SK-N-MC (cell line): Measurements from ENCODE around the gene FBLN1.

Source experiments
- DNase-seq: peaks from one replicate; pipeline ENCODE4 v3.0.0-alpha.2; 2011; ENCODE audit warnings: low read depth, low spot score
- H3K27ac ChIP-seq: fragments of 200-600 bp; sonication (generic); 2 replicates; pipeline ENCODE4 v1.5.1; 2016; ENCODE audit warnings: mixed run types
- H3K36me3 ChIP-seq: fragments of 200-600 bp; sonication (generic); 2 replicates; pipeline ENCODE4 v1.6.1; 2017; ENCODE audit warnings: antibody characterized with exemption, low read length, mixed read lengths; ENCODE audit not compliant: insufficient read depth
- H3K4me3 ChIP-seq: fragments of 200-600 bp; sonication (generic); 2 replicates; pipeline ENCODE4 v1.5.1; 2016
- H3K9ac ChIP-seq: fragments of 200-600 bp; sonication (generic); 2 replicates; pipeline ENCODE4 v1.8.0; 2017; ENCODE audit warnings: mixed run types, mixed read lengths; ENCODE audit not compliant: insufficient read length
- H3K9me3 ChIP-seq: fragments of 200-600 bp; sonication (generic); 2 replicates; pipeline ENCODE4 v1.6.1; 2017; ENCODE audit warnings: low read depth, mild to moderate bottlenecking, antibody characterized with exemption, low read length, moderate library complexity, mixed read lengths
- EZH2 ChIP-seq: fragments of 200-600 bp; sonication (generic); IDR thresholded peaks from one replicate; pipeline ENCODE4 v1.6.1; 2017; ENCODE audit warnings: antibody characterized with exemption
- FOXP2 ChIP-seq: optimal IDR thresholded peaks from 2 replicates; pipeline ENCODE3; 2011; ENCODE audit warnings: mild to moderate bottlenecking, moderate library complexity; ENCODE audit not compliant: insufficient read depth; ENCODE audit errors: extremely low read length, control extremely low read depth
- POLR2AphosphoS5 ChIP-seq: IDR thresholded peaks from 2 replicates; pipeline ENCODE4 v1.6.1; 2012; ENCODE audit warnings: mild to moderate bottlenecking, low read depth, low read length, borderline replicate concordance

Gene FBLN1

GRCh38 chr22:45582236-45582954 lies 79.7 kb downstream of the FBLN1 start:
- H3K36me3 ChIP-seq: no peaks in the 10 kb centered on the region
- TF ChIP-seq POLR2AphosphoS5: no peak
- no peak for TF ChIP-seq FOXP2
- TF ChIP-seq EZH2: no peak
- no peak overlapping the region for H3K27ac ChIP-seq
- no peak for DNase-seq
- H3K9me3 ChIP-seq: no peaks in the 10 kb centered on the region
- no peak overlapping the region for H3K4me3 ChIP-seq
- no peak overlapping the region for H3K9ac ChIP-seq

- no peak overlapping the region for H3K9ac ChIP-seq
- H3K9me3 ChIP-seq: no peaks in the 10 kb centered on the region
- H3K4me3 ChIP-seq: no peak overlapping the region
- H3K27ac ChIP-seq: no peak overlapping the region
- no peak for DNase-seq
- no peaks in the 10 kb centered on the region for H3K36me3 ChIP-seq
- TF ChIP-seq POLR2AphosphoS5 (no peak), FOXP2 (no peak), EZH2 (no peak)
Measured at GRCh38 chr22:45582955-45583320, 80.3 kb downstream of the FBLN1 start.

- no peak overlapping the region for H3K9ac ChIP-seq
- no peaks in the 10 kb centered on the region for H3K9me3 ChIP-seq
- TF ChIP-seq EZH2 (no peak), FOXP2 (no peak), POLR2AphosphoS5 (no peak)
- no peaks in the 10 kb centered on the region for H3K36me3 ChIP-seq
- H3K27ac ChIP-seq: no peak overlapping the region
- no peak overlapping the region for H3K4me3 ChIP-seq
- no peak for DNase-seq
Measured at GRCh38 chr22:45583504-45583903, 80.8 kb downstream of the FBLN1 start.

GRCh38 chr22:45584121-45584570 lies 81.5 kb downstream of the FBLN1 start:
- H3K27ac ChIP-seq: no peak overlapping the region
- no peak overlapping the region for H3K4me3 ChIP-seq
- DNase-seq: no peak
- H3K36me3 ChIP-seq: no peaks in the 10 kb centered on the region
- TF ChIP-seq EZH2: no peak
- no peak for TF ChIP-seq FOXP2
- H3K9me3 ChIP-seq: no peaks in the 10 kb centered on the region
- no peak overlapping the region for H3K9ac ChIP-seq

- Histone ChIP-seq H3K9me3 (no peaks in the 10 kb centered on the region), H3K27ac (no peak overlapping the region), H3K4me3 (no peak overlapping the region), H3K9ac (no peak overlapping the region), H3K36me3 (no peaks in the 10 kb centered on the region)
- TF ChIP-seq FOXP2: no peak
- TF ChIP-seq POLR2AphosphoS5: no peak
- TF ChIP-seq EZH2: no peak
- no peak for DNase-seq
Measured at GRCh38 chr22:45584621-45585436, 82.1 kb downstream of the FBLN1 start.

GRCh38 chr22:45585437-45585755 lies 82.7 kb downstream of the FBLN1 start:
- no peak overlapping the region for H3K4me3 ChIP-seq

GRCh38 chr22:45585946-45586540 lies 83.4 kb downstream of the FBLN1 start:
- TF ChIP-seq POLR2AphosphoS5: no peak
- TF ChIP-seq EZH2: no peak
- TF ChIP-seq FOXP2: no peak
- no peaks in the 10 kb centered on the region for H3K36me3 ChIP-seq

More at GRCh38 chr22:45585437-45585755, 82.7 kb downstream of the FBLN1 start:
- Histone ChIP-seq H3K27ac (no peak overlapping the region), H3K36me3 (no peaks in the 10 kb centered on the region), H3K9ac (no peak overlapping the region), H3K9me3 (no peaks in the 10 kb centered on the region)
- TF ChIP-seq EZH2 (no peak), POLR2AphosphoS5 (no peak), FOXP2 (no peak)
- DNase-seq: no peak

GRCh38 chr22:45586651-45587405 lies 84.1 kb downstream of the FBLN1 start:
- no peak overlapping the region for H3K27ac ChIP-seq
- no peaks in the 10 kb centered on the region for H3K36me3 ChIP-seq
- DNase-seq: no peak
- H3K9me3 ChIP-seq: no peaks in the 10 kb centered on the region
- H3K4me3 ChIP-seq: no peak overlapping the region
- TF ChIP-seq FOXP2: no peak
- H3K9ac ChIP-seq: no peak overlapping the region

More at GRCh38 chr22:45585946-45586540, 83.4 kb downstream of the FBLN1 start:
- H3K27ac ChIP-seq: no peak overlapping the region
- H3K4me3 ChIP-seq: no peak overlapping the region
- H3K9ac ChIP-seq: no peak overlapping the region
- H3K9me3 ChIP-seq: no peaks in the 10 kb centered on the region
- no peak for DNase-seq
